ENCODE data around the gene RPRD2. TPM values are rescaled to one million over a fixed set of nuclear protein-coding genes. Genes with fewer than 3 reads are reported as not detected.
A peak's percentile ranks its signal among the peaks of the same experiment; 100 is the strongest.
"Not testable (repeated sequence)": the region's sequence is repeated elsewhere in the genome, so short reads cannot be mapped to it uniquely, and the experiment has no call there.

Gene RPRD2
- total RNA-seq = 24.4 and 24.7 TPM in 2 replicates

GRCh38 chr1:150363426-150364230 lies at the start of gene RPRD2:
RPRD2 (plus strand) TSS chr1:150364147; CDS start chr1:150364715, 568 bp downstream.
- intact Hi-C loops (cut with micrococcal nuclease) = loop anchor here (1.0 to 5.0 kb wide), 7 partner anchors 42 to 645 kb away; partner anchors contain the start of genes ANP32E, ARNT, ENSA and FALEC
- no peaks in the 10 kb centered on the region for H3K9me3 Mint-ChIP-seq
- H3K27me3 Mint-ChIP-seq (ENCODE audit: insufficient read depth) = no peaks in the 10 kb centered on the region
- DNase-seq (ENCODE audit: low spot score) = peak; percentile 99
- peak within 1 kb of the TSS; percentile 99 for H3K4me3 Mint-ChIP-seq
- H3K36me3 Mint-ChIP-seq (ENCODE audit: low read depth) = peaks cover 11% of the 10 kb centered on the region
- H3K4me1 Mint-ChIP-seq (ENCODE audit: low read depth) = peaks cover 41% of the 10 kb centered on the region
- peak within 1 kb of the TSS; percentile 97 for H3K27ac Mint-ChIP-seq

- H3K36me3 Mint-ChIP-seq (ENCODE audit: low read depth); H3K27ac Mint-ChIP-seq; H3K27me3 Mint-ChIP-seq (ENCODE audit: insufficient read depth); intact Hi-C loops (cut with micrococcal nuclease); DNase-seq (ENCODE audit: low spot score); H3K4me1 Mint-ChIP-seq (ENCODE audit: low read depth); H3K9me3 Mint-ChIP-seq; H3K4me3 Mint-ChIP-seq: not testable (repeated sequence)
Observed at GRCh38 chr1:150314691-150315090, 49.3 kb upstream of the RPRD2 start.

- Mint-ChIP-seq H3K27ac (peak overlapping the region; percentile 98), H3K4me3 (peak overlapping the region; percentile 99), H3K9me3 (no peaks in the 10 kb centered on the region), H3K27me3 (ENCODE audit: insufficient read depth) (peaks cover 1% of the 10 kb centered on the region), H3K4me1 (ENCODE audit: low read depth) (peaks cover 20% of the 10 kb centered on the region), H3K36me3 (ENCODE audit: low read depth) (peaks cover 13% of the 10 kb centered on the region)
- DNase-seq (ENCODE audit: low spot score) = no peak
- intact Hi-C loops (cut with micrococcal nuclease) = loop anchor here (5.0 kb wide), 2 partner anchors 38 to 108 kb away; partner anchors contain the start of gene CIART
Observed at GRCh38 chr1:150320667-150320978, 43.3 kb upstream of the RPRD2 start.

- H3K36me3 Mint-ChIP-seq (ENCODE audit: low read depth) = peaks cover 21% of the 10 kb centered on the region
- H3K27me3 Mint-ChIP-seq (ENCODE audit: insufficient read depth) = peaks cover 1% of the 10 kb centered on the region
- peaks cover 28% of the 10 kb centered on the region for H3K4me1 Mint-ChIP-seq (ENCODE audit: low read depth)
- H3K9me3 Mint-ChIP-seq = no peaks in the 10 kb centered on the region
- H3K27ac Mint-ChIP-seq = peak overlapping the region; percentile 98
- H3K4me3 Mint-ChIP-seq = peak overlapping the region; percentile 99
- no peak for DNase-seq (ENCODE audit: low spot score)
- intact Hi-C loops (cut with micrococcal nuclease) = loop anchor here (1.0 to 5.0 kb wide), 11 partner anchors 28 to 555 kb away; partner anchors contain the start of genes ANP32E, APH1A, ARNT and BOLA1
Observed at GRCh38 chr1:150321826-150322166, 42.2 kb upstream of the RPRD2 start.

GRCh38 chr1:150322310-150322709 lies 41.6 kb upstream of the RPRD2 start:
- Mint-ChIP-seq H3K27me3 (ENCODE audit: insufficient read depth) (peaks cover 1% of the 10 kb centered on the region), H3K4me1 (ENCODE audit: low read depth) (peaks cover 28% of the 10 kb centered on the region), H3K36me3 (ENCODE audit: low read depth) (peaks cover 21% of the 10 kb centered on the region), H3K27ac (peak overlapping the region; percentile 98), H3K9me3 (no peaks in the 10 kb centered on the region), H3K4me3 (peak overlapping the region; percentile 99)
- peak; percentile 6 for DNase-seq (ENCODE audit: low spot score)
- intact Hi-C loops (cut with micrococcal nuclease) = loop anchor here (1.0 to 5.0 kb wide), 3 partner anchors 40 to 165 kb away; partner anchors contain the start of genes CIART and TARS2

GRCh38 chr1:150332651-150333290 lies 31.2 kb upstream of the RPRD2 start:
- Mint-ChIP-seq H3K4me1 (ENCODE audit: low read depth) (no peaks in the 10 kb centered on the region), H3K4me3 (no peak overlapping the region), H3K36me3 (ENCODE audit: low read depth) (peaks cover 42% of the 10 kb centered on the region), H3K9me3 (no peaks in the 10 kb centered on the region), H3K27ac (no peak overlapping the region), H3K27me3 (ENCODE audit: insufficient read depth) (no peaks in the 10 kb centered on the region)
- intact Hi-C loops (cut with micrococcal nuclease) = no loop called here
- no peak for DNase-seq (ENCODE audit: low spot score)

- no peak for DNase-seq (ENCODE audit: low spot score)
- Mint-ChIP-seq H3K4me3 (no peak overlapping the region), H3K36me3 (ENCODE audit: low read depth) (peaks cover 49% of the 10 kb centered on the region), H3K27me3 (ENCODE audit: insufficient read depth) (no peaks in the 10 kb centered on the region), H3K27ac (no peak overlapping the region), H3K4me1 (ENCODE audit: low read depth) (no peaks in the 10 kb centered on the region), H3K9me3 (no peaks in the 10 kb centered on the region)
- intact Hi-C loops (cut with micrococcal nuclease) = no loop called here
Observed at GRCh38 chr1:150346316-150346715, 17.6 kb upstream of the RPRD2 start.

- Mint-ChIP-seq H3K27ac (no peak overlapping the region), H3K36me3 (ENCODE audit: low read depth) (peaks cover 27% of the 10 kb centered on the region), H3K4me1 (ENCODE audit: low read depth) (no peaks in the 10 kb centered on the region), H3K9me3 (no peaks in the 10 kb centered on the region), H3K4me3 (no peak overlapping the region), H3K27me3 (ENCODE audit: insufficient read depth) (no peaks in the 10 kb centered on the region)
- DNase-seq (ENCODE audit: low spot score) = no peak
- intact Hi-C loops (cut with micrococcal nuclease) = no loop called here
Observed at GRCh38 chr1:150352866-150353265, 11.1 kb upstream of the RPRD2 start.

GRCh38 chr1:150362721-150363425 lies 1.1 kb upstream of the RPRD2 start:
- Mint-ChIP-seq H3K4me1 (ENCODE audit: low read depth) (peaks cover 39% of the 10 kb centered on the region), H3K9me3 (no peaks in the 10 kb centered on the region), H3K36me3 (ENCODE audit: low read depth) (peaks cover 11% of the 10 kb centered on the region), H3K27ac (peak overlapping the region; percentile 97), H3K27me3 (ENCODE audit: insufficient read depth) (no peaks in the 10 kb centered on the region), H3K4me3 (peak overlapping the region; percentile 99)
- no peak for DNase-seq (ENCODE audit: low spot score)
- intact Hi-C loops (cut with micrococcal nuclease) = loop anchor here (1.0 to 5.0 kb wide), 2 partner anchors 264 to 513 kb away; partner anchors contain the start of genes ARNT and ENSA

GRCh38 chr1:150364231-150365003 lies 470 bp downstream of the RPRD2 start:
- Mint-ChIP-seq H3K27me3 (ENCODE audit: insufficient read depth) (no peaks in the 10 kb centered on the region), H3K9me3 (no peaks in the 10 kb centered on the region), H3K27ac (peak overlapping the region; percentile 97), H3K4me3 (peak overlapping the region; percentile 99), H3K36me3 (ENCODE audit: low read depth) (peaks cover 11% of the 10 kb centered on the region), H3K4me1 (ENCODE audit: low read depth) (peaks cover 41% of the 10 kb centered on the region)
- intact Hi-C loops (cut with micrococcal nuclease) = loop anchor here (1.0 to 5.0 kb wide), 7 partner anchors 43 to 644 kb away; partner anchors contain the start of genes ANP32E, ENSA, FALEC and PRPF3
- DNase-seq (ENCODE audit: low spot score) = peak; percentile 72

GRCh38 chr1:150365941-150366340 lies 2.0 kb downstream of the RPRD2 start:
- H3K4me3 Mint-ChIP-seq = peak overlapping the region; percentile 99

More at GRCh38 chr1:150365941-150366340, 2.0 kb downstream of the RPRD2 start:
- Mint-ChIP-seq H3K27me3 (ENCODE audit: insufficient read depth) (no peaks in the 10 kb centered on the region), H3K4me1 (ENCODE audit: low read depth) (peaks cover 45% of the 10 kb centered on the region), H3K36me3 (ENCODE audit: low read depth) (peaks cover 13% of the 10 kb centered on the region), H3K27ac (peak overlapping the region; percentile 97), H3K9me3 (no peaks in the 10 kb centered on the region)
- DNase-seq (ENCODE audit: low spot score) = no peak
- intact Hi-C loops (cut with micrococcal nuclease) = loop anchor here (5.0 kb wide), 1 partner anchor 66 kb away; no protein-coding TSS in a partner anchor

Data from activated T-helper 1 cell treated with anti-CD3 and anti-CD28 coated beads, Interleukin-12 subunit alpha, Interleukin-12 subunit beta, Interleukin-2, Interleukin-4 antibody, amounts not matched to agents 30 ng/mL and 10 ng/mL and 1 ng/mL, durations not matched to agents 14 hours and 24 hours and 36 hours (primary cell).